Prostate gland (tissue), 2 donors: Measurements from ENCODE around the gene TNNT2.

Experiments
- POLR2A ChIP-seq: fragments of 450-650 bp; IDR thresholded peaks from one replicate; pipeline ENCODE4 v1.6.1; 2016; ENCODE audit warnings: antibody characterized with exemption, mild to moderate bottlenecking
- POLR2AphosphoS5 ChIP-seq: sonication (generic); formaldehyde crosslinking; IDR thresholded peaks from one replicate; pipeline ENCODE4 v1.6.1; 2017; ENCODE audit warnings: antibody characterized with exemption
- TF ChIP-seq, protein P1 (sequence below), 4 experiments: fragments of 200-600 bp in 2 of 4; fragments of 450-650 bp in 2 of 4; sonication (generic) in 2 of 4; IDR thresholded peaks; 1 replicate in 3 of 4; 2 replicates in 1 of 4; pipeline ENCODE4 v1.5.1; 2016 to 2019; ENCODE audit warnings: antibody characterized with exemption in 4 of 4, mild to moderate bottlenecking in 2 of 4, moderate library complexity in 2 of 4

DNA sequence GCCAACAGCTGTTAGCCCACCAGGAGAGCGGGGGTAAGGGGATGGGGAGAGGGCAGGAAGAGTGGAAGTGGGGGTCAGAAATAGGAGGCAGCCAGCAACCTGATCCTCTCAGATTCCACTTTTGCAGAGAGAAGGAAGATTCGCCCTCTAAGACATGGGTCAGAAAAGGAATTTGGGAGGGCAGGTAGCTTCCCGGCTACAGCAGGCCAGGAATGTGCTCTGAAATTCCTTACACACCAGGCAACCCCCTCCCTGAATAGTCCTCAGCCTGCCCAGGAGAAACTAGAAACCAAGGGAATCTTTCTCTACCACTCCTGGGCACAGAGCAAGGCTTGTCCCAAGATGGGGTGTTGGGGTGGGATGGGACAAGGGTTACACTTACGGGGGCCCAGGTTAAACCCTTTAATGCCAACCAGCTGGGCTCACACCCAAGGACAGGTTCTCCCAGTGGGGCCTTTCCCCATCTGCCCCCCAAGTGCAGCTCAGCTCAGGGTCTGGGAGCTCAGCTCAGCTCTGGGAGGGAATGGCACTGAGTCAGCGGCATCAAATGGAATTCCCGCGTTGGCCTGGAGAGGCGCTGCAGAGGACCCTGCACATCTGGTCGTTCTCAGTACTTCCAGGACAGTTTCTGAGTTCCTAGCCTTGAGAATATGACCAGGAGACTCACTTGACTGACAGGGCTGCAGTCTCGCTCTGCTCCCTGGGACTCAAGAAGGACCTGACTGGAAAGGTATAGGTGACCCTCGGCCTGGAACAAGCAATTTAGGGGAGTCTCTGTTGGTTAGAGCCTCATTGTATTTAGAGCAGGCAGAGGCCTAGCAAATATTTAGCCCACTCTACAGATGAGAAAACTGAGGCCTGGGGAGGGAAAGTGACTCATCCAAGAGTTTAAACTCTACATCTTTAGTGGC is 761 bp downstream of the TNNT2 start:
- TF ChIP-seq, protein P1, sequence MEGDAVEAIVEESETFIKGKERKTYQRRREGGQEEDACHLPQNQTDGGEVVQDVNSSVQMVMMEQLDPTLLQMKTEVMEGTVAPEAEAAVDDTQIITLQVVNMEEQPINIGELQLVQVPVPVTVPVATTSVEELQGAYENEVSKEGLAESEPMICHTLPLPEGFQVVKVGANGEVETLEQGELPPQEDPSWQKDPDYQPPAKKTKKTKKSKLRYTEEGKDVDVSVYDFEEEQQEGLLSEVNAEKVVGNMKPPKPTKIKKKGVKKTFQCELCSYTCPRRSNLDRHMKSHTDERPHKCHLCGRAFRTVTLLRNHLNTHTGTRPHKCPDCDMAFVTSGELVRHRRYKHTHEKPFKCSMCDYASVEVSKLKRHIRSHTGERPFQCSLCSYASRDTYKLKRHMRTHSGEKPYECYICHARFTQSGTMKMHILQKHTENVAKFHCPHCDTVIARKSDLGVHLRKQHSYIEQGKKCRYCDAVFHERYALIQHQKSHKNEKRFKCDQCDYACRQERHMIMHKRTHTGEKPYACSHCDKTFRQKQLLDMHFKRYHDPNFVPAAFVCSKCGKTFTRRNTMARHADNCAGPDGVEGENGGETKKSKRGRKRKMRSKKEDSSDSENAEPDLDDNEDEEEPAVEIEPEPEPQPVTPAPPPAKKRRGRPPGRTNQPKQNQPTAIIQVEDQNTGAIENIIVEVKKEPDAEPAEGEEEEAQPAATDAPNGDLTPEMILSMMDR (IDR thresholded peaks at IDR 0.05), result no peak
- TF ChIP-seq POLR2A (no peak), POLR2AphosphoS5 (no peak)
